GM21526 (cell line): Measurements from ENCODE around the gene EME1.
"Not testable (repeated sequence)": the region's sequence is repeated elsewhere in the genome, so short reads cannot be mapped to it uniquely, and the experiment has no call there.

Experiments
- ATAC-seq: cut with Tn5 transposase; IDR thresholded peaks from one replicate; pipeline ENCODE4 v1.9.1; 2021; ENCODE audit warnings: moderate library complexity; ENCODE audit not compliant: unreplicated experiment, low FRiP score

Gene EME1

DNA sequence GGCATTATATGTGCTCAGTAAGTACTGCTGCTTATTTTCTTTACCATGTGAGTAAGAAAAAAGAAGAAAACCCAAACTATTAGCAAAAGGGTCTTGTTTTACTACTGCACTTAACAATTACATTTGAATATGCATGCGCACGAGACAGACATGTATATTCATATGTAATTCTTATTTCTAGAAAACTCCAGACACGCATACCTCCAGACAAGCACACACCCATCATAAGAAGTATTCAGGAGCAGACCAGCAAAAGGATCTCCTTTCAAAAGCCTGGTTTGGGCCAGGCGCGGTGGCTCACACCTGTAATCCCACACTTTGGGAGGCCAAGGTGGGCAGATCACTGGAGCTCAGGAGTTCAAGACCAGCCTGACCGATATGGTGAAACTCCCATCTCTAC is 16.5 kb downstream of the EME1 start:
- no peak for ATAC-seq

DNA sequence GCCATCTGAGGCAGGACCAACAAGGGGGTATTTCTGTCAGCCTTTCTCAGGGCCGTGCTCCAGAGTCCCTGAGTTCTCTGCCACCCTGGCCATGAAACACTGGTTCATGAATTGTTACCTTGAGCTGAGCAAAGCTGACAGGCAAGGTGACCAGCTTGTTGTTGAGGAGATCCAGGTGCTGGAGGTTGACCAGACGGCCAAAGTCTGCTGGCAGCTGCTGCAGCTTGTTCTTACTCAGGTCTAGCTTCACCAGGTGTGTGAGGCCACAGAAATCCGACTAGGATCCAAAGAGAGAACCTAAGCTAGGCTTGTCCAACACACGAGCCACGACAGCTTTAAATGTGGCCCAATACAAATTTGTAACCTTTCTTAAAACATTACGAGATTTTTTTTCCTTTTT is 19.6 kb downstream of the EME1 start:
- ATAC-seq = no peak

DNA sequence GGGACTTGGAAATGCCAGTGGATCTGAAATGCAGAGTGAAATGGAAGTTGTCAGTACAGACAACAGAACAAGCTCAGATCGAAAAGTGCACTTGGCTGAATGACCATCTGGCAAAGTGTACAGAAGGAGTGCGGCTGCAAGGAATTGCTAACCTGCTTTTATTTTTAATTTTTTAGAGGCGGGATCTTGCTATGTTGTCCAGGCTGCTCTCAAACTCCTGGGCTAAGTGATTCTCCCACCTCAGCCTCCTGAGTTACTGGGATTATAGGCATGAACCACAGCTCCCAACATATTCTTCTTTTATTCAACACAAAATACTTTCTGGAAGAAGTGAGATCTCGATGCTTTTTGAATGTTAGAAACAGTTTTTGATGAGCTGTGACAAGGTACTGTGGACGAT is 20.7 kb downstream of the EME1 start:
- ATAC-seq = no peak

DNA sequence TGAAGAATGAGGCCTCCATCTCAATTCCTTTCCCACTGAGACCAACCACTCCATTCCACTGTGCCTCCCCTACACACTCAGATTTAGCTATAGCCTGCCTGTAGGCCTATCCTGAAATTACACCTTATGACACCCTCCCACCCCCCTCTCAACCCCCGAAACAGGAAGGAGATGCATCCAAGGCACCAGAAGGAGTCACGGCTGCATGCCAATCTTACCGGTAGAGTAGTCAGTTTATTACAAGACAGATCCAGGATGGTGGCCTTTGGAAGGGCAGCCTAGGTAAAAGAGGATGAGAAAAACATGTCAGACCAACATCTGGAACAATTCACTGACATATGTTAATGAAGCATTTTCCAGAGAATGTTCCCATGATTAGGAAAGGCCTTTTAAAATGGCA is 21.7 kb downstream of the EME1 start:
- ATAC-seq = no peak

DNA sequence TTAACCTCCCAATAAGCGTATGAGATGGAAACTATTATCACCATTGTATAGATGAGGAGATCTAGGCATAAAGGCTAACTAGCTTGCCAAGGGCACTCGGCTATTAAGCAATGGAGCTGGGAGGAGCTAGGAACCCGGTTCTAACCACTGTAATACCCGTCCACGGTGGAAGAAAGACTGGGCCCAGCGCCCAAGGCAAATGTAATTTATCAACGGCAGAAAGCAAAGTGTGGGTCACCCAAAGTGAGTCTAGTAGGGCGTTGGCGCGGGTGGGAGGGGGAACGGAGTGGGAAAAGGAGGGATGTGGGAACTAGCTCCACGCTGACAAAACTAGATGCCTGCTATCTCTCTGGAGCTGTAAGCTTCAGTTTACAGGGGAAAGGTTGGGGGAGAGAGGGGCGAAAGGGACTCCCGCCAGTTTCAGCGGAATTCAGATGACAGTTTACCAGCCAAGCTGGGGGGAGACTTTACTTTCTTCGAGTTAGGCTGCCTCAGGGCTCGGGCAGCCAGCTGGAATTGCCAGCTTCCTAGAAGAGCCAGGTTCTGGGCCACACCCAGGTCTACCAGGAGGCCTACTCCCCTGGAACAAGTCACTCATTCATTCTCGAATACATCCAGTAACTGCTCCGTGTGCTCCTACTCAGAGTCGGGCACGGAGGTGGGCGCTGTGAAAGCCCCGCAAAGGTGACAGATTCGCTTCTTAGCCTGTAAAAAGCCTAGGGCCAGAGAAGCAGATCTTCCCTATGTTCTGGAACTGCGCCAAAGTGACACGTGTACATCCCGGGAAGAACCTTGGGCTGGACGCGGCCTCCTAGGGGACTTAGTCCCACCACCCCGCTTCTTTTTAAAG is 23.5 kb downstream of the EME1 start:
- ATAC-seq = no peak

DNA sequence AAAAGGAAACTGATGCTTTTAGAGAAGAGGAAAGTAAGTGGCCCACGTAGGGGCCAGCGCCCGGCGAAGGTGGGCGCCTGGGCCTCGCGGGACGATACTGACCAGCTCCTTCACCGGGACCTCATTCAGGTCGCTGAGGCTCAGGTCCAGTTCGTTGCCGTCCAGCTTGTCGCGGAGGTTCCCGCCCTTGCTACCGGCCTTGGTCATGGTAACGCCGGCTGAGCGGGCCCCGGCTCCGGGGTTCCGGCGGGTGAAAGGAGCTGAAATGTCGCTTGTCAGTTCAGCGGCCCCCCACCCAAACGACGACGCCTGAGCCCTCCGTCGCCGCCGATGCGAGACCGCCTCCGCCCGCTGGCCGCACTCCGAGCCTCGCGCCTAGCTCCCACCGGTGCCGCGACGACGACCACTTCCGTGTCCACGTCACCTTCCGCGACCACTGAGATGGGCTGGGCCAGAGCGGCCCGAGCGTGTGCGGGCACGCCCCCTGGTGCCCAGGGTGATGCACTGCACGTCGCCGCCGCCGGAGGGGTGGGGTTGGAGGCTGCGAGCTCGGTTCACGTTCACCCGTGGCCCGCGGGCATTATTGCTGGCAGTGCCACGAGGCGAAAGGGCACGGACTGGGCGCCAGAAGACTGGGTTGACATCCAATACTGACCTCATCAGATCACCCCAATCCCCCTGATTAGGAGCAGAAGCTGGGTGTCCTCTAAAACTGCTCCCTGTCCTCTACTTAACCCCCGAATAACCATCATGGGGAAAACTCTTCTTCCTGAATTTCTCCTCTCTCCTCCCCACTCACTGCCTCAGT is 24.3 kb downstream of the EME1 start, which contains the start of gene LRRC59:
Gene LRRC59, minus strand, starts transcription at position 413 of the 808 bp plus-strand sequence. Its CDS starts 206 bp downstream, at position 207.
- peak; percentile 85 for ATAC-seq

DNA sequence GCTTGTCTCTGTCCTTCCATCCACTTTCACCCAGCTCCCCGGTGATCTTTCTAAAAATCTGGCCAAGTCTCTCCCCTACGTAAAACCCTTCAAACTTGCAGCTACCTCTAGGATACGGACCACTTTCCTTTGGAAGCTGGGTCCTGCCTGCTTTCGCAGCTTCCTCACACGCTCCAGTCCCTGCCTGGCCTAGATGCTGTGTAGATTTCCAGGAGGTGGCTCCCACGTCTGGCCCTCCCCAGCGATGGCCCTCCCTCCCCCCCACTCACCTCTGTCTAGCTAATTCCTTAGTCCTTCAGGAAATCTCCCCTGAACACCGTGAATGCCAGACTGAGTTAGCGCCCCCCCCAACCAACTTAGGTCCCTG is 24.9 kb downstream of the EME1 start:
- no peak for ATAC-seq

DNA sequence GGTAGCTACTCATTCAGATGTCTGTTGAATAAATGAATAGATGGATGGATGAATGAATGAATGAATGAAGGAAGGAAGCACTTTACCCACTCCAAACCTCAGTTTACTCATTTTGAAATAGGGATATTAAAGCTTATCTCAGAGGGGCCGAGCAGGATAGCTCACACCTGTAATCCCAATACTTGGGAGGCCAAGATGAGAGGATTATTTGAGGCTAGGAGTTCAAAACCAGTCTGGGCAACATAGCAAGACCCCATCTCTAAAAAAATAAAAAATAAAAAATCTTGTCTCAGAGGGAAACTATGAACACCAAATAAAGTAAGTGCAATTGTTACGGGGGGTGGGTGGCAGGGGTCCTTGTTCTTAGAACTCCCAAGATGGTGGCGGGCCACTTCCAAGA is 25.6 kb downstream of the EME1 start:
- not testable (repeated sequence) for ATAC-seq

DNA sequence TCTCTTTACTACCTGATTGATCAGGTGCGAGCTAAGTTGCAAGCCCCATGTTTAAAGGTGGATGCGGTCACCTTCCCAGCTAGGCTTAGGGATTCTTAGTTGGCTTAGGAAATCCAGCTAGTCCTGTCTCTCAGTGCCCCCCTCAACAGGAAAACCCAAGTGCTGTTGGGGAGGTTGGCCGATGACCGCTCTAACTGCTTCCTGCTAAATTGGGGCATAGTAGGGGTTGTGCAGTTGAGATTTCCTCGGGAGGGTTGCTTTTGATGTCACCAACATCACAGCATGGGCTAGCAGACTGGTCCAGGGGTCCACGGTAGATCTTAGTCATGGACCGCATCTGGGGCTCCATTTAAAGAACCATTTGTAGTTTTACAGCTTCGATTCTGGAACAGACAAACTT is 26.6 kb downstream of the EME1 start:
- not testable (repeated sequence) for ATAC-seq

DNA sequence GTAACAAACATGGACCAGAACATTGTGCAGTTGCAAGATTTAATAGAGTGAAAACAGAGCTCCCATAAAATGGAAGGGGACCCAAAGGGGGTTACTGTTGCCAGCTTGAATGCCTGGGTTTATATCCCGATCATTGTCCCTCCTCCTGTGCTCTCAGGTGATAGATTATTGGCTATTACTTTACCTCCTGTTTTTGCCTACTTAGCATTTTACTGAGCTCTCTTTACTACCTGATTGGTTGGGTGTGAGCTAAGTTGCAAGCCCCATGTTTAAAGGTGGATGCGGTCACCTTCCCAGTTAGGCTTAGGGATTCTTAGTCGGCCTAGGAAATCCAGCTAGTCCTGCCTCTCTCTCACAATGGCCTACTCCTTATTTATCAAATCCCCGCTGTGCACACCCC is 32.3 kb downstream of the EME1 start:
- ATAC-seq = not testable (repeated sequence)

DNA sequence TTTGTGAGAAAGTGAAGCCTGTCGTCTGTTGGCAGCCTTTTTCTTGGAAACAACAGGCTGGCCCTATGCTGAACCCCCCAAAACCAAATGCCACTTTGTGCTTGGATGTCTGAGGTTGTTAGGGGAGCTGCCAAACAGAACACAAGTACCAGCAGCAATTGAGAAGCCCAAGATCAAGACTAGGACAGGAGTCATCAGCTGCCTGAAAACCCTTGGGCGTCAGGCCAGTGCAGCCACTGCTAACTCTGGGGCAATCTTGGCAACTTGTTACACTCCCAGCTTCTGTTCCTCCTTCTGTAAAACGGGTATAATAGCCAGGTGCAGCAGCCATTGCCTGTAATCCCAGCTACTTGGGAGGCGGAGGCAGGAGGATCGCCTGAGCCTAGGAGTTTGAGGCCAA is 33.5 kb downstream of the EME1 start:
- no peak for ATAC-seq

DNA sequence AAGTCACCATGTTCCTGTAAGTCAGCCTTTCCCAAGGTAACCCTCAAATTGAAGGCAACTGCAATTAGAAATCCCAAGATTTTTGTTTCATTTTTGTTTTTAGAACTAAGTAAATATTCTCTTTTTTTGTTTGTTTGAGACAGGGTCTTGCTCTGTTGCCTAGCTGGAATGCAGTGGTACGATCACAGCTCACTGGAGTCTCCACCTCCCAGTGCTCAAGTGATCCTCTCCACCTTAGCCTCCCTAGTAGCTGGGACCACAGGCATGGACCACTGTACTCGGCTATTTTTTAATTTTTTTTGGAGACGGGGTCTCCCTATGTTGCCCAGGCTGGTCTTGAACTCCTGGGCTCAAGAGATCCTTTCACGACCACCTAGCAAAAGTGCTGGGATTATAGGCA is 34.9 kb downstream of the EME1 start:
- ATAC-seq = no peak

DNA sequence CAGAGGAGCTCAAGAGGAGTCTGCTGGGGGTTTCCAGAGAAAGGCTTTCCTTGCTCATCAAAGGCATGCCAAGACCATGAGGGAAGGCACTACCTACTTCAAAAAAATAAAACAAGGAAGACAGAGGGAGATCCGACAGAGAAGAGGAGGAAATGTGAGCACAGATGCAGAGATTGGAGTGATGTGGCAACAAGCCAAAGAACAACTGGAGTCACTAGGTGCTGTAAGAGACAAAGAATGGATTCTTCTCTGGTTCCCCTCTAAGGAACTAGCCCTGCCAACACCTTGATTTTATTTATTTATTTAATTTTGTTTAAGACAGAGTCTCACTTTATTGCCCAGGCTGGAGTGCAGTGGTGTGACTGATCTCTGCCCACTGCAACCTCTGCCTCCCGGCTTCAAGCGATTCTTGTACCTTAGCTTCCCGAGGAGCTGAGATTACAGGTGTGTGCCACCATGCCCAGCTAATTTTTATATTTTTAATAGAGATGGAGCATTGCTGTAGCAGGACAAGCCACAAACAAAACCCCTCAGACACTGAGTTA is 39.2 kb downstream of the EME1 start:
- no peak for ATAC-seq

DNA sequence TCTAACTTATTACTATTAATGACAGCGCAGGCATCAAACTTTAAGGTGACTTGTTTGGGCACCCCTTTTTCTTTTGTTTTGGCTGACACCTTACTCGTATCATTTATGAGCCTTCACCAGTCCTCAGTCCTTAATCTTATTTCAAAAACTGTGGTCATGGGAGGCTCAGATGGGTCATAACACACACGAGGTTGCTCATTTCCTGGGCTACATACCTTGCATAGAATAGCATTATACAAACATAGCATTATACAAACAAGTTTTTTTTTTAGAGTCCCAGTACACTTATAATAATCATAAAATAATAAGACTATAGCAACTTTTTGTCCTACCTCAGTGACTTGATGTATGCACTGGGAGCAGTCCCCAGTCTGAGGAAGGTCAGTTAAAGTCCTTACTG is 41.8 kb downstream of the EME1 start:
- no peak for ATAC-seq

DNA sequence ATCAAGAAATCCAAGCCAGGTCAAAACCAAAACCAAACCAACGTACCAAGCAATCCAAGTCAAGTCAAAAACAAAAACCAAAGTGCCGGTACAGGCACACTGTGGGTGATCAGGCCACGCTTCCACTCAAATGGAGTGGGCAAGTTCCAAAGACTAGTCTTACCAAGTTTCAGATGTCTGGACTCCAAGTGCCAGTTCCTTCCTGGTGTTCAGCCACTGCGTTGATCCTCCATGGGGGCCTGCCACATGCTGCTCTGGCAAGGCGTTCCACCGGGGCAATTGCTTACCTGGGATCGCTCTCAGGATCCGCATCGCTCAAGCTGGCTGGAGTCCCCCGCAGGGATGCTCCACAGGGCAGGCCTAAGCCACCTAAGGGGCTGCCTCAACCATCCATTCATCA is 46.5 kb downstream of the EME1 start:
- ATAC-seq = not testable (repeated sequence)

DNA sequence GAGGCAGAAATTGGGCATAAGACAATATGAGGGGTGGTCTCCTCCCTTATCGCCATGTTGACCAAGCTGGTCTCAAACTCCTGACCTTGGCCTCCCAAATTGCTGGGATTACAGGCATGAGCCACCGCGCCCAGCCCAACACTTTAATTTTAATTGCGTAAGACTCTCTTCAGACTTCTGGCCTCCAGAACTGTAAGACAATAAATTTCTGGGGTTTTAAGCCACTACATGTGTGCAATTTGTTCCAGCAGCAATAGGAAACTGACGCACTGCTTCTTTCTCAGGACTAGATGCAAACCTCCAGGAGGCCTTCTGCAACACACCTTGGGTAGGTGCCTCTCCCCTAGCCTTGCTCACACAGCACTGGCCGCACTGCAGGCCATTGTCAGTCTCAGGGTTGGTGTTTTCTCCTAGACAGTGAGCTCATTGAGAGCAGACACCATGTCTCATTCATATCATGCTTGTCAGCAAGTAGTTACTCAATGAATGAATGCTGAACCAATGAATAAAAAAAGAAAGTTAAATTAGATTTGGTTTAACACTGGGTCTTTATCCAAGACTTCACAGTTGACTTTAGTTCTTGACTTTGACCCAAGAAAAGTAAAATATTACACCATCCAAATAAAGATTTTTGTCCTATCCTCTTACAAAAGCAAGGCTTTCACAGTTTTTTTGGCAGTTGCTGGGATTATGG is 47.5 kb downstream of the EME1 start:
- no peak for ATAC-seq

DNA sequence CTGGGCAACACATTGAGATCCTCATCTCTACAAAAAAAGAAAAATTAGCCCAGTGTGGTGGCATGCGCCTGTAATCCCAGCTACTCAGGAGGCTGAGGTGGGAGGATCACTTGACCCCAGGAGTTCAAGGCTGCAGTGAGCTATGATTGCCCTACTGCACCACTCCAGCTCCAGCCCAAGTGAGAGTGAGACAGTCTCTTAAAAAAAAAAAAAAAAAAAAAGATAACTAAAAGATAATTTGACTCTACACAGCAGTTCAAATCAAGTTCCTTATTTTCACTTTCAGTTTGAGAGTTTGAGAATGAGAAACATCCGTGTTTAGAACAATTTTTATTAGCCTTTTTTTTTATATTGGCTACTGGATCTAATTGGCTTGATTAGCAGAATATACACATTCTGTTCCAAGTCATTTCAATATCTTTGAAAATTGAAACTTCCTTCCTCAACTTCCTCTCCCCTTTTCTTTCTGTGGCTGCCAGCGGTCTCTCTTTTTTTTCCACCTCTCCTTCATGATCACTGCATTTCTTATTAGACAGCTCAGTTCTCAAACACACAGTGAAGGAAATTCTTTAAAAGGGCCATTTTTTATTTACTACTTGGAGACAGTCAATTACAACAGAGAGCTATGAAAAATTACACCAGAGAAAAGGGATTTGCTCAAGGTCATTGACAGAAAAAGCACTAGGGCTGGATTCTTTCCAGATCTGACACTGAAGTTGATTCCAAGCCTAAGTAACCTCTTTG is 48.5 kb downstream of the EME1 start:
- ATAC-seq = no peak

DNA sequence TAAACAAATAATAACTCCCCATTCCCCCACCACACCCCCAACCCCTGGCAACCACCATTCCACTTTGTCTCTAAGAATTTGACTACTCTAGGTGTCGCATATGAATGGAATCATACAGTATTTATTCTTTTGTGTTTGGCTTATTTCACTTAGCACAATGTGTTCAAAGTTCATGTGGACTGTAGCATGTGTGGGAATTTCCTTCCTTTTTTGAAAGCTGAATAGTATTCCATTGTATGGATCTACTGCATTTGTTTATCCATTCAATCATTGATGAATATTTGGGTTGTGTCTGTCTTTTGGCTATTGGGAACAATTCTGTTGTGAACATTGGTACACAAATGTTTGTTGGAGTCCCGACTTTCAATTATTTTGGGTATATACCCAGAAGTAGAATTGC is 49.7 kb downstream of the EME1 start:
- ATAC-seq = no peak

DNA sequence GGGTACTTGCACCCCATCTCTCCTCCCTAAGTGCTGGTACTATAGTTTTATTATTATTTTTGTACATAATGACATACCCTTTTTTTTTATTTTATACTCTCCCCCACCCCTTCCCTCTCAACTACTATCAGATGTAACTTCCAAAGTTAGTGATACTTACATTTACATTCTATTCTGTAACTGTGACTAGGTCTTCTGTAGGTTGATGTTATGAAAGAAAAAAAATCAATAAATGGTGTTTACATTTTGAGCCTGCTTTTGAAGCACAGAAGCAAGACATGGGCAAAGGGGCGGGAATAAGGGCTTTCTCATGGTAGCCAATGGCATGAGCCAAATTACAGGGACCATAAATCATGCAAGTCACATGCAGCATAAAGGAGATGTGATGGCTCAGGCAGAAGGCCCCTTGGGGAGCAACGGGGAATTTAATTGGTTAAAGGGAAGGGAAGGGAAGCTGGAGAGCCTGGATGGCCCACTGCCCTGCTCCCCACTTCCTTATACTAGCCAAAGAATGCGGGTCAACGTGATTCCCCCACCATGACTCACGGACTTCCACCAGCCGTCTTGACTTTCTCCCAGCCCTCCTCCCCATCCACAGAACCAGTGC is 50.6 kb downstream of the EME1 start:
- ATAC-seq = no peak
